T47D (cell line): ENCODE results near the gene GOLPH3.

Experiments
- DNase-seq, 2 experiments: peaks; one replicate each; pipeline versions ENCODE4 v3.0.0 to v3.0.0-alpha.2; 2011 to 2012; ENCODE audit warnings: low read depth in 1 of 2, low spot score in 1 of 2
- JUND ChIP-seq: IDR thresholded peaks from 2 replicates; pipeline ENCODE4 v1.6.1; 2012; ENCODE audit warnings: low read depth
- in situ Hi-C: cut with HindIII; loops from 2 replicates; pipeline ENCODE4 v1.10.0; 2016; ENCODE audit warnings: low sequenced_read_pairs, low pct_unique_long_range_greater_than_20kb

GOLPH3 gene

DNA sequence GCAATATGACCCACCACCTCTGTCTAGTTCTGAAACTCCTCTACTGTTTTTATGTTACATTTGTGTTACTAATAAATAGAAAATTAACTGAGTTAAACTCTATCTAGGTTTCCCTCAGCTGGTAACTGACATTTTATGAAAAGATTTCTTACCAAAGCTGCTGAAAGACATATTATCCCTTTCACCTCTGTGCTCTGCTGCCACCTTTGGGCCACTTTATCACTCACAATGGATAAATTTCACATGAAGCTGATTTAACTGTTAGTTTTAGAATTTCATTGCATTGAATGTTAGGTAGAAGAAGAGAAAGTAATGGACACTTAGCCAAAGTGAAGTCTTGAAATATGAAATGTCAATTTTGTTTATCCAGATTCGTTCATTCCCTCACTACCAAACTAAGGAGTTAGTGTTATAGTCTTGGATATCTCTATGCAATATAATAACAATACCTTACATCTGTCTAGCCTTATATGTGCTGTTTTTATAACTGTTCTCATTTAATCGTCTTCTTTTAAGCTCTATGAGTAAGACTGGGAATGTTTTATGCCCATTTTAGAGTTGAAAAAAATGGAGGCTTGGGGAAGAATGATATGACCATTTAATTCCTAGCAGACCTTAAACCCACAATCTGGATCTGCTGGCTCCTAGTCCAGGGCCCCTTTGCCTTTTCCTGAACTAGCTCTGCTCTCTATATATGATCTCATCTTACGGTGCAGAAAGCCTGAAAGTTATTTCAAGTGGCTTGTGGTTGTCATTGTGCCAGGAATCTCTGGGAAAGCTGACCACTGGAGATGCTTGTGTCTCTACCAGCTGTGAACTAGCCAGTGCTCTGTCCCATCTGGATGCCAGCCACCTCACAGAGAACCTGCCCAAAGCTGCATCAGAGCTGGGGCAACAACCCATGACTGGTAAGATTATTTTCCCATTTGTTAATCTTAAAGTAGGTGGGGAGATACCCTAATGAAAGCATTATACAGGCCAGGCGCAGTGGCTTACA, 97.1 kb downstream of the GOLPH3 start:
- in situ Hi-C loops = no loop called here
- no peak for TF ChIP-seq JUND
- DNase-seq = peak; percentile 30 to 66
